ENCODE results near the gene ARHGAP5. TPM values are rescaled to one million over a fixed set of nuclear protein-coding genes. Genes with fewer than 3 reads are reported as not detected.

Gene ARHGAP5
- total and polyA plus RNA-seq, 12 donors: 20.7 to 301 (median 221) TPM

DNA sequence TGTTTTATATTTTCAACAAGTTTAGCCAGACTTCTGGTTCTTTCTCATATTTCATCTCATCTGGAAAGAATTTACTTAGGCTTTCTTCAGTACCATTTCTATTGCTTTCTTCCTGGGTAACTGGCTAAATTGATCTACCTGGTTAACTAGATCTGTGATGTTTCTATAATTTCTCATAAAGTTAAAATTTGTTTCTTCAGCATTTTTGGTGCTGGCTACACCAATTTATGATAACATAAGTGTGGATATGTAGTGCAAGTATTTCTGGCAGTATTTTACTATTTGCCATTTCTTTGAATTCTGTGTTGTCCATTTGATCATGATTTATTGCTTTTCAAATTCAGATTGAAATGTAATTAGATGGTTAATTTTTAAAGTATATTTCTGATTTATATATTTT lies 25.9 kb downstream of the ARHGAP5 start:
- Histone ChIP-seq H3K27me3 (no peaks in the 10 kb centered on the region), H3K27ac (no peak overlapping the region), H3K9me3 (no peaks in the 10 kb centered on the region), H3K4me1 (peaks cover 3 to 61% (median 28%) of the 10 kb centered on the region in 9 donors), H3K4me3 (no peak overlapping the region), H3K36me3 (peaks cover 0 to 29% (median 0%) of the 10 kb centered on the region in 9 donors)
- intact Hi-C loops (cut with DNase I): no loop called here
- TF ChIP-seq, protein P1, sequence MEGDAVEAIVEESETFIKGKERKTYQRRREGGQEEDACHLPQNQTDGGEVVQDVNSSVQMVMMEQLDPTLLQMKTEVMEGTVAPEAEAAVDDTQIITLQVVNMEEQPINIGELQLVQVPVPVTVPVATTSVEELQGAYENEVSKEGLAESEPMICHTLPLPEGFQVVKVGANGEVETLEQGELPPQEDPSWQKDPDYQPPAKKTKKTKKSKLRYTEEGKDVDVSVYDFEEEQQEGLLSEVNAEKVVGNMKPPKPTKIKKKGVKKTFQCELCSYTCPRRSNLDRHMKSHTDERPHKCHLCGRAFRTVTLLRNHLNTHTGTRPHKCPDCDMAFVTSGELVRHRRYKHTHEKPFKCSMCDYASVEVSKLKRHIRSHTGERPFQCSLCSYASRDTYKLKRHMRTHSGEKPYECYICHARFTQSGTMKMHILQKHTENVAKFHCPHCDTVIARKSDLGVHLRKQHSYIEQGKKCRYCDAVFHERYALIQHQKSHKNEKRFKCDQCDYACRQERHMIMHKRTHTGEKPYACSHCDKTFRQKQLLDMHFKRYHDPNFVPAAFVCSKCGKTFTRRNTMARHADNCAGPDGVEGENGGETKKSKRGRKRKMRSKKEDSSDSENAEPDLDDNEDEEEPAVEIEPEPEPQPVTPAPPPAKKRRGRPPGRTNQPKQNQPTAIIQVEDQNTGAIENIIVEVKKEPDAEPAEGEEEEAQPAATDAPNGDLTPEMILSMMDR (IDR thresholded peaks at IDR 0.05): no peak
- no peak for ATAC-seq
- DNase-seq: no peak

DNA sequence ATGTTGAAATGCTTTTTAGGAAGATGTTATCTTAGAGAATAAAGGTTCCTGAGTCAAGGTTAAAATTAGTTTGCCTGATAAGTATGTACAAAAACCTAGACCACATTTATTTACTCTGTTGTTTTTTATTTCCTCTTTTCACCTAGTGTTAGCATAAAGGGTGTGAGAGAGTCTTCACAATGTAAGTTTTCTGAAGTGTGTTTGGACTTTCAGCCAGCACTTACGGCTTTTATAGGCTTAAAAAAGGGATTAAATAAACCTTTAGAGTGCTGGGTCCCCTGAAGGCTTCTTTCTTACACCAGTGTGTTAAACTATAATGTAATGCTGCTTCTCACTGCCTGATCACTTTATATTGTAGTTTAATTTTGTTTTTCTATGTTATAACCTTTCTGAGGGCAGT lies 27.2 kb downstream of the ARHGAP5 start:
- peaks cover 0 to 25% (median 0%) of the 10 kb centered on the region in 9 donors for H3K36me3 ChIP-seq
- 81 to 92% methylated on average over 1 of the region's 1 CpG for WGBS, 2 donors
- no peak for DNase-seq
- intact Hi-C loops (cut with DNase I): no loop called here
- no peak for ATAC-seq
- no peaks in the 10 kb centered on the region for H3K9me3 ChIP-seq
- no peak overlapping the region for H3K4me3 ChIP-seq
- no peaks in the 10 kb centered on the region for H3K27me3 ChIP-seq
- peaks cover 3 to 60% (median 27%) of the 10 kb centered on the region in 9 donors for H3K4me1 ChIP-seq
- no peak overlapping the region for H3K27ac ChIP-seq
- TF ChIP-seq, protein P1 (IDR thresholded peaks at IDR 0.05): no peak

DNA sequence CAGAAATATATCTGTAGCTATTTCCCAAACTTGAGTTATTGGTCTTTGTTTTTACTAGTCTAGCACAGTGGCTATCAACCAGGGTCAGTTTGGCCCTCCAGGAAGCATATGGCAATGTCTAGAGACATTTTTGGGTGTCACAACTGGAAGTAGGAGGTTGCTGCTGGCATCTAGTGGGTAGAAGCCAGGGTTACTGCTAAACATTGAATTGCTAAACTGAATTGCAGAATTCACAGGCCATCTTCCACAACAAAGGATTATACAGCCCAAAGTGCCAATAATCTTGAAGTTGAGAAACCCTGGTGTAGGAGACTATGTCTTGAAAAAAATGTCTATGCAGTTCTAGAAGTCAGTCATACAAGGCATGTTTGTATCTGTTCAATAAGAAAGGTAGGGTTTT lies 27.7 kb downstream of the ARHGAP5 start:
- H3K4me1 ChIP-seq: peaks cover 3 to 63% (median 27%) of the 10 kb centered on the region in 9 donors
- intact Hi-C loops (cut with DNase I): no loop called here

DNA sequence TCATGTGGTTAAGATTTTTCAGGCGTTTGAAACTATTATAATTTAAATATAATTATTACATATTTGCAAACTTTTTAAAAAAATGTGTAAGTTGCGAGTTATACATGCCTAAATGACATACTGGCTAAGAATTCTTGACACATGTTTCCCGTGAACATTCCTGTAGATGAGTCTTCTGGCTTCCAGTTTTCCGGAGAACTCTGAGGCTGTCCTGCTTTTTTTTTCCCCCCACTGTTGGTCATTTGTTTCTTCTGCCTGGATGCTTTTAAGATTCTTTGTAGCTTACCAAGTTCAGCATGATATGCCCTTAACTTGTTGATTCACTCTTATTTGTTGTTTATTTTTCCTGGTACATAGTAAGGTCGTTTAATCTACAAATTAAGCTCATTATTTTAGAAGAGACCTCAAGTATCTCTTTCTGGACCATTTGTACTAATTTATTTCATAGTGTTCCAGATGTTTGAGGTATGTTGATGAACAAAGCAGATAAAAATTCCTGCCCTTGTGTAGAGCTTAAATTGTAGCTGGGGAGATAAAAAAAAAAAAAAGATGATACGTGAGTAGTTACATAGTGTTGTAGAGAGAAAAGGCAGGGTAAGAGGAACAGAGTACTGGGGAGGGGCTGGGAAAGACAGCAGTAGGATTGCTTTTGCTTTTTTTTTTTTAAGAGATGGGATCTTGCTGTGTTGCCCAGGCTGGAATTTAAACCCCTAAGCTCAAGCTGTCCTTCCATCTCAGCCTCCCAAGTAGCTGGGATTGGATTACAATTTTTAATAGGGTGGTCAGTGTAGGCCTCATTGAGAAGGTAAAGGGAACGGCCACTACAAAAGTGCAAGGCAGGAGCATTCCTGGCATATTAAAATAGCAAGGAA lies 32.8 kb downstream of the ARHGAP5 start:
- no peak overlapping the region for H3K4me3 ChIP-seq
- peak in 1 of 8 donors; percentile 22 for ATAC-seq
- 82 to 85% methylated on average over 7 of the region's 7 CpGs for WGBS, 2 donors
- H3K9me3 ChIP-seq: no peaks in the 10 kb centered on the region
- H3K4me1 ChIP-seq: peaks cover 0 to 73% (median 20%) of the 10 kb centered on the region in 9 donors
- DNase-seq: no peak
- TF ChIP-seq, protein P1 (IDR thresholded peaks at IDR 0.05): no peak
- intact Hi-C loops (cut with DNase I): no loop called here
- no peak overlapping the region for H3K27ac ChIP-seq
- peaks cover 0 to 18% (median 0%) of the 10 kb centered on the region in 9 donors for H3K36me3 ChIP-seq
- no peaks in the 10 kb centered on the region for H3K27me3 ChIP-seq

More for the DNA sequence above, 27.7 kb downstream of the ARHGAP5 start:
- H3K4me3 ChIP-seq: no peak overlapping the region
- DNase-seq (no peak), ATAC-seq (peak in 1 of 8 donors; percentile 47)
- TF ChIP-seq, protein P1 (IDR thresholded peaks at IDR 0.05): peak in 1 of 9 donors; percentile 6
- peaks cover 0 to 20% (median 0%) of the 10 kb centered on the region in 9 donors for H3K36me3 ChIP-seq
- no peaks in the 10 kb centered on the region for H3K9me3 ChIP-seq
- H3K27ac ChIP-seq: no peak overlapping the region
- H3K27me3 ChIP-seq: no peaks in the 10 kb centered on the region
